ENCODE results near the gene TMEM145. TPM values are rescaled to one million over a fixed set of nuclear protein-coding genes. Genes with fewer than 3 reads are reported as not detected.

The TMEM145 gene
- total and polyA plus RNA-seq, 2 donors from 2014 or later = not detected

DNA sequence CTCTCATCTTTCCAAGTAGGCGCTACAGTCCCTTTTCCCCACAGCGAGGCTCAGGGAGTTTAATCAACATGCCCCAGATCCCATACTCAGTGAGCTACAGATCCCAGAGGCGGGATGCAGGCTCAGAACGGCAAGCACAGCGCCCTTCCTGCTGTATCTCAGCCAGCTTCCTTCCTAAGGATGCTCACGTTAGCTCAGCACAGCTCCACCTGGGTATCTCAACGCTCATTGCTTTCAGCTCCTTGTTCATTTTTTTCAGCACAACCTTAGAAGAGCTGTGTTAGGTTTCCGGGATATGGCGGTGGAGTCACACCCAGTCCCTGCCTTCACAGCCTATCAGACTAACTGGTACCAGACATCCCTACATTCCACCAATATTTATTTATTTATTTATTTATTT lies 9.2 kb downstream of the TMEM145 start:
- TF ChIP-seq, protein P1, sequence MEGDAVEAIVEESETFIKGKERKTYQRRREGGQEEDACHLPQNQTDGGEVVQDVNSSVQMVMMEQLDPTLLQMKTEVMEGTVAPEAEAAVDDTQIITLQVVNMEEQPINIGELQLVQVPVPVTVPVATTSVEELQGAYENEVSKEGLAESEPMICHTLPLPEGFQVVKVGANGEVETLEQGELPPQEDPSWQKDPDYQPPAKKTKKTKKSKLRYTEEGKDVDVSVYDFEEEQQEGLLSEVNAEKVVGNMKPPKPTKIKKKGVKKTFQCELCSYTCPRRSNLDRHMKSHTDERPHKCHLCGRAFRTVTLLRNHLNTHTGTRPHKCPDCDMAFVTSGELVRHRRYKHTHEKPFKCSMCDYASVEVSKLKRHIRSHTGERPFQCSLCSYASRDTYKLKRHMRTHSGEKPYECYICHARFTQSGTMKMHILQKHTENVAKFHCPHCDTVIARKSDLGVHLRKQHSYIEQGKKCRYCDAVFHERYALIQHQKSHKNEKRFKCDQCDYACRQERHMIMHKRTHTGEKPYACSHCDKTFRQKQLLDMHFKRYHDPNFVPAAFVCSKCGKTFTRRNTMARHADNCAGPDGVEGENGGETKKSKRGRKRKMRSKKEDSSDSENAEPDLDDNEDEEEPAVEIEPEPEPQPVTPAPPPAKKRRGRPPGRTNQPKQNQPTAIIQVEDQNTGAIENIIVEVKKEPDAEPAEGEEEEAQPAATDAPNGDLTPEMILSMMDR (IDR thresholded peaks at IDR 0.05; ENCODE audit: borderline replicate concordance, extremely low read depth, insufficient read depth) = no peak
- Histone ChIP-seq H3K4me3 (ENCODE audit: low read length in 3 of 3) (no peak overlapping the region), H3K4me1 (ENCODE audit: control insufficient read depth in 2 of 3, insufficient read depth in 2 of 3, low read depth in 1 of 3, low read length in 3 of 3) (peaks cover 0 to 10% (median 9%) of the 10 kb centered on the region in 3 donors), H3K27me3 (ENCODE audit: control insufficient read depth, insufficient read depth, low read length) (peaks cover 4% of the 10 kb centered on the region), H3K36me3 (ENCODE audit: control insufficient read depth in 2 of 3, insufficient read depth in 3 of 3, low read length in 3 of 3) (no peaks in the 10 kb centered on the region), H3K27ac (ENCODE audit: low read depth in 2 of 2, low read length in 2 of 2) (no peak overlapping the region), H3K9me3 (ENCODE audit: control insufficient read depth in 2 of 3, insufficient read depth in 1 of 3, low read length in 3 of 3) (no peaks in the 10 kb centered on the region), H3K9ac (ENCODE audit: low read length in 3 of 3) (no peak overlapping the region)
- intact Hi-C loops (cut with DNase I) = no loop called here
- FAIRE-seq (no peak), DNase-seq (no peak)

DNA sequence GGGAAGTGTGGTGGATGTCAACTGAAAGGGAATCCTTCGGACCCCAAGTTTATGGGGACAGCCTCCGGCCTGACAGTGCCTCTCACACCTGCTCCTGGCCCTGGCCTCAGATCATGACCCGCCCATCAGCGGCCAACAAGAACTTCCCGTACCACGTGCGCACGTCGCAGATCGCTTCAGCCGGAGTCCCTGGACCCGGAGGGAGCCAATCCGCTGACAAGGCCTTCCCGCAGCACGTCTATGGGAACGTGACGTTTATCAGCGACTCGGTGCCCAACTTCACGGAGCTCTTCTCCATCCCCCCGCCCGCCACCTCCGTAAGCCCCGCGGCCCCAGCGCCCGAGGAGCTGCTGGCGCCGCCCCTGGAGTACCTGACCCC lies 10.4 kb downstream of the TMEM145 start:
- intact Hi-C loops (cut with DNase I) = no loop called here
- Histone ChIP-seq H3K4me1 (ENCODE audit: control insufficient read depth in 2 of 3, insufficient read depth in 2 of 3, low read depth in 1 of 3, low read length in 3 of 3) (peaks cover 0 to 10% (median 9%) of the 10 kb centered on the region in 3 donors), H3K9me3 (ENCODE audit: control insufficient read depth in 2 of 3, insufficient read depth in 1 of 3, low read length in 3 of 3) (no peaks in the 10 kb centered on the region), H3K4me3 (ENCODE audit: low read length in 3 of 3) (no peak overlapping the region), H3K27me3 (ENCODE audit: control insufficient read depth, insufficient read depth, low read length) (peaks cover 4% of the 10 kb centered on the region), H3K9ac (ENCODE audit: low read length in 3 of 3) (no peak overlapping the region), H3K27ac (ENCODE audit: low read depth in 2 of 2, low read length in 2 of 2) (no peak overlapping the region), H3K36me3 (ENCODE audit: control insufficient read depth in 2 of 3, insufficient read depth in 3 of 3, low read length in 3 of 3) (no peaks in the 10 kb centered on the region)
- FAIRE-seq (no peak), DNase-seq (peak in 1 of 5 donors; percentile 24)
- TF ChIP-seq, protein P1 (IDR thresholded peaks at IDR 0.05; ENCODE audit: borderline replicate concordance, extremely low read depth, insufficient read depth) = no peak

DNA sequence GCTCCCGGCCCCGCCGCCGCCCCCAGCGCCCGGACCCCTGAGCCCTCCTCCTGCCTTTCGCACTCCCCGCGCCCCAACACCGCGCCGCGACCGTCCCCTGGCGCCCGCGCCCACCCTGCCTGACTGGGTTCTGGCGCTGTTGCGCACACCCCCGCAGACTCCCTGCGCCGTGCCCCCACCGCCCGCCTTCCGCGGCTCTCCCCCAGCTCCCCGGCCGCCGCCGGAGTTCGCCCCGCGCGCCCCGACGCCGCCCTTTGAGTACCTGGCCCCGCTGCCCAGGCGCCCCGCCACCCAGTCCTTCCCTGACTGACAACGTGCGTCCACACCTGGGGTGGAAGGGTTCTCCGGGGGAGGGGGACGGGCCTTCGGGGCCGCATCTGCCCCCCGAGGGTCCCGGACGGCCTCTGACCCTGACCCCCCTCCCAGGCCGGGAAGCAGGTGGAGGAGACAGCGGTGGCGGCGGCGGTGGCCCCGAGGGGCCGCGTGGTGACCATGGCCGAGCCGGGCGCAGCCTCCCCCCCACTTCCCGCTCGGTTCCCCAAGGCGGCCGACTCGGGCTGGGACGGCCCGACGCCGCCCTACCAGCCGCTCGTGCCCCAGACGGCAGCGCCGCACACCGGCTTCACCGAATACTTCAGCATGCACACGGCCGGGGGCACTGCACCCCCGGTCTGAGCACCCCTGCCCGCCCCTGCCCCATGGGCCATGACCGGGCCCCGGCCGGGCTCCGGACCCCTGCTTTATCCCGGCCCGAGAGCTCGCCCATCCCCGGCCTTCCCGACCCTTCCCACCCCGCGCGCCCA lies 10.9 kb downstream of the TMEM145 start:
- no peaks in the 10 kb centered on the region for H3K36me3 ChIP-seq (ENCODE audit: control insufficient read depth in 2 of 3, insufficient read depth in 3 of 3, low read length in 3 of 3)
- peaks cover 0 to 10% (median 9%) of the 10 kb centered on the region in 3 donors for H3K4me1 ChIP-seq (ENCODE audit: control insufficient read depth in 2 of 3, insufficient read depth in 2 of 3, low read depth in 1 of 3, low read length in 3 of 3)
- no peak overlapping the region for H3K27ac ChIP-seq (ENCODE audit: low read depth in 2 of 2, low read length in 2 of 2)
- TF ChIP-seq, protein P1 (IDR thresholded peaks at IDR 0.05; ENCODE audit: borderline replicate concordance, extremely low read depth, insufficient read depth) = no peak
- FAIRE-seq (no peak), DNase-seq (peak in 1 of 5 donors; percentile 79)
- peaks cover 4% of the 10 kb centered on the region for H3K27me3 ChIP-seq (ENCODE audit: control insufficient read depth, insufficient read depth, low read length)
- H3K9ac ChIP-seq (ENCODE audit: low read length in 3 of 3) = no peak overlapping the region
- intact Hi-C loops (cut with DNase I) = no loop called here
- no peaks in the 10 kb centered on the region for H3K9me3 ChIP-seq (ENCODE audit: control insufficient read depth in 2 of 3, insufficient read depth in 1 of 3, low read length in 3 of 3)
- no peak overlapping the region for H3K4me3 ChIP-seq (ENCODE audit: low read length in 3 of 3)

Measured in kidney (tissue), 14 donors.